ENCODE data around the gene CEND1.
A peak's percentile ranks its signal among the peaks of the same experiment; 100 is the strongest.

- TF ChIP-seq, protein P1, sequence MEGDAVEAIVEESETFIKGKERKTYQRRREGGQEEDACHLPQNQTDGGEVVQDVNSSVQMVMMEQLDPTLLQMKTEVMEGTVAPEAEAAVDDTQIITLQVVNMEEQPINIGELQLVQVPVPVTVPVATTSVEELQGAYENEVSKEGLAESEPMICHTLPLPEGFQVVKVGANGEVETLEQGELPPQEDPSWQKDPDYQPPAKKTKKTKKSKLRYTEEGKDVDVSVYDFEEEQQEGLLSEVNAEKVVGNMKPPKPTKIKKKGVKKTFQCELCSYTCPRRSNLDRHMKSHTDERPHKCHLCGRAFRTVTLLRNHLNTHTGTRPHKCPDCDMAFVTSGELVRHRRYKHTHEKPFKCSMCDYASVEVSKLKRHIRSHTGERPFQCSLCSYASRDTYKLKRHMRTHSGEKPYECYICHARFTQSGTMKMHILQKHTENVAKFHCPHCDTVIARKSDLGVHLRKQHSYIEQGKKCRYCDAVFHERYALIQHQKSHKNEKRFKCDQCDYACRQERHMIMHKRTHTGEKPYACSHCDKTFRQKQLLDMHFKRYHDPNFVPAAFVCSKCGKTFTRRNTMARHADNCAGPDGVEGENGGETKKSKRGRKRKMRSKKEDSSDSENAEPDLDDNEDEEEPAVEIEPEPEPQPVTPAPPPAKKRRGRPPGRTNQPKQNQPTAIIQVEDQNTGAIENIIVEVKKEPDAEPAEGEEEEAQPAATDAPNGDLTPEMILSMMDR (optimal IDR thresholded peaks at IDR 0.05 in 1 of 3, IDR thresholded peaks at IDR 0.05 in 1 of 3, conservative IDR thresholded peaks at IDR 0.05 in 1 of 3; ENCODE audit: extremely low read depth in 1 of 3, insufficient read depth in 2 of 3, low read length in 3 of 3): peak; percentile 40 to 78 (median 69)
- TF ChIP-seq EZH2 (IDR thresholded peaks at IDR 0.05; ENCODE audit: low read length): no peak
These were observed 8.3 kb upstream of the CEND1 start, which contains the start of gene SLC25A22 for GRCh38 chr11:798093-798713.

Data from keratinocyte (primary cell).